Left kidney (tissue), 8 donors: Measurements from ENCODE around the gene PRPF19. TPM values are rescaled to one million over a fixed set of nuclear protein-coding genes. Genes with fewer than 3 reads are reported as not detected.
A peak's percentile ranks its signal among the peaks of the same experiment; 100 is the strongest.

Experiments
- DNase-seq: peaks from one replicate; pipeline ENCODE4 v3.0.0-alpha.2; 2013
- long read RNA-seq, 8 donors: transcript quantifications; one replicate each; lab custom pipeline, GENCODE V29; 2026
- polyA plus RNA-seq: library from polyadenylated mRNA; unstranded; fragments of 120-200 nt; gene quantifications from one replicate; pipeline ENCODE4 v1.2.1, GENCODE V29; 2013; ENCODE audit not compliant: insufficient read length

The PRPF19 gene
- polyA plus RNA-seq = 127 TPM
- long read RNA-seq, donor 1, transcript PRPF19-201 (16 exons, 2,157 nt) = major isoform, 23 of 49 reads
- long read RNA-seq, donor 1, partial matches to known transcripts = 26 of 49 reads
- long read RNA-seq, donor 1, other reads (novel, unspliced or antisense) = 0 of 49 reads
- long read RNA-seq, donor 2, transcript PRPF19-201 (16 exons, 2,157 nt) = major isoform, 22 of 28 reads
- long read RNA-seq, donor 2, partial matches to known transcripts = 5 of 28 reads
- long read RNA-seq, donor 2, other reads (novel, unspliced or antisense) = 0 of 28 reads
- long read RNA-seq, donor 3, transcript PRPF19-201 (16 exons, 2,157 nt) = major isoform, 12 of 12 reads
- long read RNA-seq, donor 3, partial matches to known transcripts = 0 of 12 reads
- long read RNA-seq, donor 3, other reads (novel, unspliced or antisense) = 0 of 12 reads
- long read RNA-seq, donor 4 = 0 reads
- long read RNA-seq, donor 5, transcript PRPF19-201 (16 exons, 2,157 nt) = major isoform, 37 of 49 reads
- long read RNA-seq, donor 5, partial matches to known transcripts = 12 of 49 reads
- long read RNA-seq, donor 5, other reads (novel, unspliced or antisense) = 0 of 49 reads
- long read RNA-seq, donor 6, transcript PRPF19-201 (16 exons, 2,157 nt) = major isoform, 23 of 65 reads
- long read RNA-seq, donor 6, partial matches to known transcripts = 42 of 65 reads
- long read RNA-seq, donor 6, other reads (novel, unspliced or antisense) = 0 of 65 reads
- long read RNA-seq, donor 7, transcript PRPF19-201 (16 exons, 2,157 nt) = major isoform, 22 of 85 reads
- long read RNA-seq, donor 7, partial matches to known transcripts = 63 of 85 reads
- long read RNA-seq, donor 7, other reads (novel, unspliced or antisense) = 0 of 85 reads
- long read RNA-seq, donor 8, transcript PRPF19-201 (16 exons, 2,157 nt) = major isoform, 9 of 28 reads
- long read RNA-seq, donor 8, partial matches to known transcripts = 19 of 28 reads
- long read RNA-seq, donor 8, other reads (novel, unspliced or antisense) = 0 of 28 reads

GRCh38 chr11:60906132-60906972 is at the start of gene PRPF19:
Gene PRPF19, minus strand, starts transcription at chr11:60906585. Its CDS starts 203 bp downstream, at chr11:60906382.
- DNase-seq = peak; percentile 98

- DNase-seq = no peak
These were observed 49.2 kb upstream of the PRPF19 start for GRCh38 chr11:60955571-60955970.

GRCh38 chr11:60954421-60954820 is 48.0 kb upstream of the PRPF19 start:
- no peak for DNase-seq

- no peak for DNase-seq
These were observed 47.4 kb upstream of the PRPF19 start for GRCh38 chr11:60953781-60954180.

GRCh38 chr11:60952742-60953170 is 46.4 kb upstream of the PRPF19 start:
- DNase-seq = no peak

GRCh38 chr11:60951904-60952741 is 45.7 kb upstream of the PRPF19 start, which contains the start of gene SLC15A3:
Gene SLC15A3, minus strand, starts transcription at chr11:60952176. Its CDS starts 625 bp downstream, at chr11:60951551.
- peak; percentile 37 for DNase-seq

GRCh38 chr11:60951606-60951903 is 45.2 kb upstream of the PRPF19 start:
- DNase-seq = no peak

GRCh38 chr11:60950933-60951605 is 44.7 kb upstream of the PRPF19 start:
- DNase-seq = no peak

GRCh38 chr11:60950024-60950423 is 43.6 kb upstream of the PRPF19 start:
- no peak for DNase-seq

GRCh38 chr11:60948250-60948649 is 41.9 kb upstream of the PRPF19 start:
- DNase-seq = no peak

GRCh38 chr11:60947700-60948099 is 41.3 kb upstream of the PRPF19 start:
- DNase-seq = no peak

GRCh38 chr11:60946601-60947264 is 40.3 kb upstream of the PRPF19 start:
- no peak for DNase-seq

- DNase-seq = no peak
These were observed 38.9 kb upstream of the PRPF19 start for GRCh38 chr11:60945295-60945667.

GRCh38 chr11:60944490-60945294 is 38.3 kb upstream of the PRPF19 start:
- no peak for DNase-seq

- DNase-seq = no peak
These were observed 36.7 kb upstream of the PRPF19 start for GRCh38 chr11:60942970-60943565.

GRCh38 chr11:60942219-60942618 is 35.8 kb upstream of the PRPF19 start:
- DNase-seq = no peak

GRCh38 chr11:60941371-60942119 is 35.2 kb upstream of the PRPF19 start:
- no peak for DNase-seq

- no peak for DNase-seq
These were observed 33.5 kb upstream of the PRPF19 start for GRCh38 chr11:60939855-60940254.
